K562 (cell line): Measurements from ENCODE around the gene ZYG11A. TPM values are rescaled to one million over a fixed set of nuclear protein-coding genes. Genes with fewer than 3 reads are reported as not detected.

ENCODE experiments used
- RAD21 ChIP-seq, 2 experiments: fragments of 250-450 bp in 1 of 2; fragments of 450-650 bp in 1 of 2; sonication (Bioruptor Pico) in 1 of 2; formaldehyde crosslinking in 1 of 2; IDR thresholded peaks in 1 of 2; conservative IDR thresholded peaks in 1 of 2; 2 replicates each; pipeline versions ENCODE4 v1.4.0 to v1.8.0; 2020 to 2022; ENCODE audit warnings: mild to moderate bottlenecking in 2 of 2, moderate library complexity in 1 of 2
- polyA plus RNA-seq, 8 experiments: library from polyadenylated mRNA; depleted of rRNA in 4 of 8; stranded (reverse) in 5 of 8; unstranded in 3 of 8; fragments of >200 nt; fragmentation: Nextera tagmentation in 2 of 8; fragmentation: Illumina TruSeq in 1 of 8; extraction: Ambion mirVana in 2 of 8; extraction: Trizol in 1 of 8; gene quantifications; 2 replicates each; pipeline versions ENCODE4 v1.2.1 to v1.2.3, GENCODE V29; 2011 to 2014; ENCODE audit warnings: inconsistent platforms in 1 of 8, missing spikeins in 1 of 8
- total RNA-seq, 7 experiments: library from RNA; depleted of rRNA in 6 of 7; stranded (reverse); fragments of >200 nt in 6 of 7; fragmentation: Illumina TruSeq in 2 of 7; extraction: Trizol in 2 of 7; gene quantifications; 2 replicates each; pipeline versions ENCODE4 v1.2.1 to v1.2.3, GENCODE V29; 2011 to 2021; ENCODE audit warnings: low replicate concordance in 1 of 7
- TF ChIP-seq, protein P1 (sequence below): fragments of 450-650 bp; IDR thresholded peaks from 2 replicates; pipeline ENCODE4 v1.6.1; 2016; ENCODE audit warnings: mild to moderate bottlenecking, moderate library complexity

Gene ZYG11A
- total and polyA plus RNA-seq, 9 of the 15 experiments (the other 6 are each of a cell fraction or from before 2014, with no cell fraction given): 4.5 to 21.9 (median 14.0) TPM

DNA sequence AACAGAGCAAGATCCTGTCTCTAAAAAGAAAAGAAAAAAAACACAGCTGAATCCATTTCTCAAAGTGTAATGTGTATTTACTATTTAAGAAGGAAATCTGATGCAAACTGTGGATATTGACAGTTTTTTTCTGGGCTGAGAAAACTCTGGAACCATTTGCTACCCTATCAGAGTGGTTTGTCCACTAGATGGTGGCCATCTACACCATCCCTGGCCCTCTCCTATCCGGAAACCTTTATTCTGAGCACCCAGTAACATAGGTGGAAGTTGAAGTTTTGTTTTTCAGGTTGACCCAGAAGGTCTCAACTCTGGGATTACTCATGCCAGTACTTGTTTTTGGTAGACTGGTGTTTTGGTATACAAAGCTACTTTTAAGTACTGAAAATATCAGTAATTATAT, 58.8 kb downstream of the ZYG11A start (continued):
- TF ChIP-seq, protein P1, sequence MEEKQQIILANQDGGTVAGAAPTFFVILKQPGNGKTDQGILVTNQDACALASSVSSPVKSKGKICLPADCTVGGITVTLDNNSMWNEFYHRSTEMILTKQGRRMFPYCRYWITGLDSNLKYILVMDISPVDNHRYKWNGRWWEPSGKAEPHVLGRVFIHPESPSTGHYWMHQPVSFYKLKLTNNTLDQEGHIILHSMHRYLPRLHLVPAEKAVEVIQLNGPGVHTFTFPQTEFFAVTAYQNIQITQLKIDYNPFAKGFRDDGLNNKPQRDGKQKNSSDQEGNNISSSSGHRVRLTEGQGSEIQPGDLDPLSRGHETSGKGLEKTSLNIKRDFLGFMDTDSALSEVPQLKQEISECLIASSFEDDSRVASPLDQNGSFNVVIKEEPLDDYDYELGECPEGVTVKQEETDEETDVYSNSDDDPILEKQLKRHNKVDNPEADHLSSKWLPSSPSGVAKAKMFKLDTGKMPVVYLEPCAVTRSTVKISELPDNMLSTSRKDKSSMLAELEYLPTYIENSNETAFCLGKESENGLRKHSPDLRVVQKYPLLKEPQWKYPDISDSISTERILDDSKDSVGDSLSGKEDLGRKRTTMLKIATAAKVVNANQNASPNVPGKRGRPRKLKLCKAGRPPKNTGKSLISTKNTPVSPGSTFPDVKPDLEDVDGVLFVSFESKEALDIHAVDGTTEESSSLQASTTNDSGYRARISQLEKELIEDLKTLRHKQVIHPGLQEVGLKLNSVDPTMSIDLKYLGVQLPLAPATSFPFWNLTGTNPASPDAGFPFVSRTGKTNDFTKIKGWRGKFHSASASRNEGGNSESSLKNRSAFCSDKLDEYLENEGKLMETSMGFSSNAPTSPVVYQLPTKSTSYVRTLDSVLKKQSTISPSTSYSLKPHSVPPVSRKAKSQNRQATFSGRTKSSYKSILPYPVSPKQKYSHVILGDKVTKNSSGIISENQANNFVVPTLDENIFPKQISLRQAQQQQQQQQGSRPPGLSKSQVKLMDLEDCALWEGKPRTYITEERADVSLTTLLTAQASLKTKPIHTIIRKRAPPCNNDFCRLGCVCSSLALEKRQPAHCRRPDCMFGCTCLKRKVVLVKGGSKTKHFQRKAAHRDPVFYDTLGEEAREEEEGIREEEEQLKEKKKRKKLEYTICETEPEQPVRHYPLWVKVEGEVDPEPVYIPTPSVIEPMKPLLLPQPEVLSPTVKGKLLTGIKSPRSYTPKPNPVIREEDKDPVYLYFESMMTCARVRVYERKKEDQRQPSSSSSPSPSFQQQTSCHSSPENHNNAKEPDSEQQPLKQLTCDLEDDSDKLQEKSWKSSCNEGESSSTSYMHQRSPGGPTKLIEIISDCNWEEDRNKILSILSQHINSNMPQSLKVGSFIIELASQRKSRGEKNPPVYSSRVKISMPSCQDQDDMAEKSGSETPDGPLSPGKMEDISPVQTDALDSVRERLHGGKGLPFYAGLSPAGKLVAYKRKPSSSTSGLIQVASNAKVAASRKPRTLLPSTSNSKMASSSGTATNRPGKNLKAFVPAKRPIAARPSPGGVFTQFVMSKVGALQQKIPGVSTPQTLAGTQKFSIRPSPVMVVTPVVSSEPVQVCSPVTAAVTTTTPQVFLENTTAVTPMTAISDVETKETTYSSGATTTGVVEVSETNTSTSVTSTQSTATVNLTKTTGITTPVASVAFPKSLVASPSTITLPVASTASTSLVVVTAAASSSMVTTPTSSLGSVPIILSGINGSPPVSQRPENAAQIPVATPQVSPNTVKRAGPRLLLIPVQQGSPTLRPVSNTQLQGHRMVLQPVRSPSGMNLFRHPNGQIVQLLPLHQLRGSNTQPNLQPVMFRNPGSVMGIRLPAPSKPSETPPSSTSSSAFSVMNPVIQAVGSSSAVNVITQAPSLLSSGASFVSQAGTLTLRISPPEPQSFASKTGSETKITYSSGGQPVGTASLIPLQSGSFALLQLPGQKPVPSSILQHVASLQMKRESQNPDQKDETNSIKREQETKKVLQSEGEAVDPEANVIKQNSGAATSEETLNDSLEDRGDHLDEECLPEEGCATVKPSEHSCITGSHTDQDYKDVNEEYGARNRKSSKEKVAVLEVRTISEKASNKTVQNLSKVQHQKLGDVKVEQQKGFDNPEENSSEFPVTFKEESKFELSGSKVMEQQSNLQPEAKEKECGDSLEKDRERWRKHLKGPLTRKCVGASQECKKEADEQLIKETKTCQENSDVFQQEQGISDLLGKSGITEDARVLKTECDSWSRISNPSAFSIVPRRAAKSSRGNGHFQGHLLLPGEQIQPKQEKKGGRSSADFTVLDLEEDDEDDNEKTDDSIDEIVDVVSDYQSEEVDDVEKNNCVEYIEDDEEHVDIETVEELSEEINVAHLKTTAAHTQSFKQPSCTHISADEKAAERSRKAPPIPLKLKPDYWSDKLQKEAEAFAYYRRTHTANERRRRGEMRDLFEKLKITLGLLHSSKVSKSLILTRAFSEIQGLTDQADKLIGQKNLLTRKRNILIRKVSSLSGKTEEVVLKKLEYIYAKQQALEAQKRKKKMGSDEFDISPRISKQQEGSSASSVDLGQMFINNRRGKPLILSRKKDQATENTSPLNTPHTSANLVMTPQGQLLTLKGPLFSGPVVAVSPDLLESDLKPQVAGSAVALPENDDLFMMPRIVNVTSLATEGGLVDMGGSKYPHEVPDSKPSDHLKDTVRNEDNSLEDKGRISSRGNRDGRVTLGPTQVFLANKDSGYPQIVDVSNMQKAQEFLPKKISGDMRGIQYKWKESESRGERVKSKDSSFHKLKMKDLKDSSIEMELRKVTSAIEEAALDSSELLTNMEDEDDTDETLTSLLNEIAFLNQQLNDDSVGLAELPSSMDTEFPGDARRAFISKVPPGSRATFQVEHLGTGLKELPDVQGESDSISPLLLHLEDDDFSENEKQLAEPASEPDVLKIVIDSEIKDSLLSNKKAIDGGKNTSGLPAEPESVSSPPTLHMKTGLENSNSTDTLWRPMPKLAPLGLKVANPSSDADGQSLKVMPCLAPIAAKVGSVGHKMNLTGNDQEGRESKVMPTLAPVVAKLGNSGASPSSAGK: no peak
- 0 out of 4 replicates have a peak, but pooled peaks of 1 of the 2 experiments have one; percentile 25 for TF ChIP-seq RAD21 (CRISPR knock-in tag; conservative IDR thresholded peaks at IDR 0.05 in 1 of 2, IDR thresholded peaks at IDR 0.05 in 1 of 2)
